ENCODE measurements around the gene TMEM147. TPM values are rescaled to one million over a fixed set of nuclear protein-coding genes. Genes with fewer than 3 reads are reported as not detected.
A peak's percentile ranks its signal among the peaks of the same experiment; 100 is the strongest.

Gene TMEM147
- total RNA-seq, 2 donors from 2014 or later = 59.4 to 67.9 TPM

DNA sequence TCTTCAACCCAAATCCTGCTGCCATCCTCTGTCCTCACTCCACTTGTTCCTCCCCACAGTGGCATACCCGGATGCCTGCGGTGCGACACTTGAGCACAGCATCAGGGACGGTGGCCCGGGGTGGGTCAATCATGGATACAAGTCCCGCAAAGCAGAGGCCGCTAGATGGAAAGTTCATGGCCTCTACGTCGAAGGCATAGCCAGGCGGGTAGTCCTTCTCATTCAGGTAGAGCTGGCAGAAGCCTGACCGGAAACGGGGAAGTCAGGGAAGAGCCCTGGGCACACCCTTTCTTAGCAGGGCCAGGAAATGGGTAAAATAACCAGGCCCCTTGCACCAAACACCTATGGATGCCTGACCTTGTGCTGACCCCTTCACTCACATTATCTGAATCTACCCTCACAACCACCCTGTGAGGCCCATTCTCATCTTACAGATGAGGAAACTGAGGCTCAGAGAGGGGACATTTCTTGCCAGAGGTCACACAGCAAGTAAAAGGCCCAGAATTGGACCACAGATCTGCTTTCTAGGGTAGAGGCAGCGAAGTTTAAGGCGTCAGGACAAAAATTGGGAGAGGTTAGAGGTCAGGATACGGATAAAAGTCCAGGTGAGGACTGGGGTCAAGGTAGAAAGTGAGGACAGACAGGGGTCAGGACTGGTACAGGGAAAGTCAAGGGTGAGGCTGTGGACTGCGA, 11.6 kb downstream of the TMEM147 start:
- H3K4me1 ChIP-seq = peaks cover 40% of the 10 kb centered on the region
- H3K36me3 ChIP-seq (replicated peaks in 1 of 2; ENCODE audit: insufficient read depth in 1 of 2, low read depth in 2 of 2) = no peaks in the 10 kb centered on the region
- H3K9me3 ChIP-seq = no peaks in the 10 kb centered on the region
- ATAC-seq (no peak), DNase-seq (no peak)
- no peak overlapping the region for H3K4me3 ChIP-seq
- WGBS, 2 donors = 89 to 91% methylated on average over 16 of the region's 16 CpGs
- no peaks in the 10 kb centered on the region for H3K27me3 ChIP-seq
- no peak overlapping the region for H3K27ac ChIP-seq
- intact Hi-C loops (cut with DNase I) = loop anchor here (10.0 kb wide), 1 partner anchor 158 kb away; the partner anchor contains the start of gene KMT2B
- TF ChIP-seq POLR2A (IDR thresholded peaks at IDR 0.05) = no peak
- TF ChIP-seq, protein P1, sequence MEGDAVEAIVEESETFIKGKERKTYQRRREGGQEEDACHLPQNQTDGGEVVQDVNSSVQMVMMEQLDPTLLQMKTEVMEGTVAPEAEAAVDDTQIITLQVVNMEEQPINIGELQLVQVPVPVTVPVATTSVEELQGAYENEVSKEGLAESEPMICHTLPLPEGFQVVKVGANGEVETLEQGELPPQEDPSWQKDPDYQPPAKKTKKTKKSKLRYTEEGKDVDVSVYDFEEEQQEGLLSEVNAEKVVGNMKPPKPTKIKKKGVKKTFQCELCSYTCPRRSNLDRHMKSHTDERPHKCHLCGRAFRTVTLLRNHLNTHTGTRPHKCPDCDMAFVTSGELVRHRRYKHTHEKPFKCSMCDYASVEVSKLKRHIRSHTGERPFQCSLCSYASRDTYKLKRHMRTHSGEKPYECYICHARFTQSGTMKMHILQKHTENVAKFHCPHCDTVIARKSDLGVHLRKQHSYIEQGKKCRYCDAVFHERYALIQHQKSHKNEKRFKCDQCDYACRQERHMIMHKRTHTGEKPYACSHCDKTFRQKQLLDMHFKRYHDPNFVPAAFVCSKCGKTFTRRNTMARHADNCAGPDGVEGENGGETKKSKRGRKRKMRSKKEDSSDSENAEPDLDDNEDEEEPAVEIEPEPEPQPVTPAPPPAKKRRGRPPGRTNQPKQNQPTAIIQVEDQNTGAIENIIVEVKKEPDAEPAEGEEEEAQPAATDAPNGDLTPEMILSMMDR (IDR thresholded peaks at IDR 0.05) = no peak

DNA sequence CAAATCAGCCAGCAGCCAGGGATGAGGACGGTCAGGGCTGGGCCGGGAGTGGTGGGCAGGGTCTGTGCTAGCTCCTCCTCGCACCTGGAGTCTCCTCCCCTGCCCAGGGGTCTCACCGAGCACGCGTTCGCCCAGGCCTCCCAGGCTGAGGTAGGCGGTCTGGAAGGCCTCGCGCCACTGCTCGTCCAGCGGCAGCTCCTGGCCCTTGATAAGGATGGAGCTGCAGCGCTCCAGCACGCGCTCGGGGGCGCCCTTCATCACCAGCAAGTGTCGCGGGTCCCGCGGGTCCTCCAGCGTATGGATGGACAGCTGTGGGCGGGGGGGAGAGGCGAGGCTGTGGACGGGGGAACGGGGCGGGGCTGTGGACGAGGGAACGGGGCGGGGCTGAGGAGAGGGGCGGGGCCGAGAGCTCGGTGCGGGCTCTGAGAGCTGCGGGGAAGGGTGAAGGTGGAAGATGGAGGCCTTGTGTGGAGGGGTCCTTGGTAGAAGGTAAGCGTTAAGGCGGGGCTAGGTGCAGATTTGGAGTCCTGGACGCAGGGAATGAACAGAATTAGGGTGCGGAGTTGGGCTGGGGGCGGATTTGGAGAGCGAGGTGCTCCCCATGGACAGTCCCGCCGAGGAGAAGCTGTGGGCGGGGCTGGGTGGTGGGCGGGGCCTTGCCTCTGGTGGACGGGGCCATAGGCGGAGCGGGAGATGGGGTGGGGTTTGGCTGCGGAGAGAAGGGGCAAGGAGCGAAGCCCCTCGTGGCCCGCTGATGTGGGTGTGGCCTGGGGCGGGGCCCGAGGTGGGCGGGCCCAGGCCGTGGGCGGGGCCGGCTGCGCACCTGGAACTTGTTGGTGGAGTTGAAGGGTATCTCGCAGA, 12.3 kb downstream of the TMEM147 start:
- peak overlapping the region in 1 of 4 donors; percentile 47 for H3K27ac ChIP-seq
- H3K9me3 ChIP-seq = no peaks in the 10 kb centered on the region
- H3K4me3 ChIP-seq = peak overlapping the region in 1 of 2 donors; percentile 19
- H3K4me1 ChIP-seq = peaks cover 40% of the 10 kb centered on the region
- no peaks in the 10 kb centered on the region for H3K36me3 ChIP-seq (replicated peaks in 1 of 2; ENCODE audit: insufficient read depth in 1 of 2, low read depth in 2 of 2)
- intact Hi-C loops (cut with DNase I) = loop anchor here (10.0 kb wide), 1 partner anchor 157 kb away; the partner anchor contains the start of gene KMT2B
- no peak for TF ChIP-seq POLR2A (IDR thresholded peaks at IDR 0.05)
- TF ChIP-seq, protein P1 (IDR thresholded peaks at IDR 0.05) = no peak
- DNase-seq = peak; percentile 54 to 94 (median 86)
- no peaks in the 10 kb centered on the region for H3K27me3 ChIP-seq
- peak; percentile 76 for ATAC-seq
- 15 to 25% methylated on average over 31 to 60 of the region's 60 CpGs for WGBS, 2 donors

DNA sequence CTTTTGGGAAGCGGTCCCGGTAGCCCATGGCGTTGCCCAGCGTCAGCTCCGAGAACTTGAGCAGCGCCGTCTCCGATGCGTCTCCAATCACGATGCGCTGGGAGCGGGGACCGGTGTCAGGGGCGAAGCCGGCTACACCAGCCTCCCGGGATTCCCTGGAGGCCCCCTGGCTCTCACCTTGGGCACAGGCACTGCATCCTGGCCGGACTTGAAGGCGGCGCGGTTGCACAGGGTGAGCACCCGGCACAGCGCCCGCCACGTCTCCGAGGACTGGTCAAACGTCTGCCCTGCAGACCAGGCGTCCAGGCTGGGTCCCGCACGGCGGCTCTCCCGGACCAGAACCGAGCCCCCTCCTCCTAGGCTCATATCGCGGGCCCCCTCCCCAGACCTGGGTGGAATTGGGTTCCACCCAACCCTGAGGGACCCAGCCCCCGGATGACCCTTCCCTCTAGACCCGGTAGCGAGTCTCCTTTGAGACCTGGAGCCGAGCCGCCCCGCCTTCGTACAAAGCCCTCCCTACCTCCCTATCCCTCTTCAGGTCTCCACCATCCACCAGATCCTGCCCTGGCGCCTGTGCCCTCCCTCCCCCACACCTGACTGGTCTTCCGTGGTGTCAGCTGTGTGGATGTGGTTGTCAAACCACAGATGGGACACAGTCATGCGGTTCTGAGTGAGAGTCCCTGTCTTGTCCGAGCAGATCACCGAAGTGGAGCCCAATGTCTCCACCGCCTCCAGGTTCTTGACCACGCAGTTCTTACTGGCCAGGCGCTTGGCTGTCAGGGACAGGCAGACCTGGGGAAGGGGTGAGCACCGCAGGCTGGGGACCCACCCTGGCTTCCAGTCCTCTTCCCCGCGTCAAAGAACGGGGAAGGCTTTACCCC, 13.2 kb downstream of the TMEM147 start:
- DNase-seq = no peak
- H3K27ac ChIP-seq = peak overlapping the region in 1 of 4 donors; percentile 23
- peak overlapping the region in 1 of 2 donors; percentile 19 for H3K4me3 ChIP-seq
- WGBS, 2 donors = 19 to 27% methylated on average over 26 to 53 of the region's 53 CpGs
- no peaks in the 10 kb centered on the region for H3K9me3 ChIP-seq
- no peaks in the 10 kb centered on the region for H3K36me3 ChIP-seq (replicated peaks in 1 of 2; ENCODE audit: insufficient read depth in 1 of 2, low read depth in 2 of 2)
- ATAC-seq = peak; percentile 25
- intact Hi-C loops (cut with DNase I) = loop anchor here (10.0 kb wide), 1 partner anchor 156 kb away; the partner anchor contains the start of gene KMT2B
- H3K4me1 ChIP-seq = peaks cover 41% of the 10 kb centered on the region
- peak in 2 of 3 donors; percentile 40 to 44 for TF ChIP-seq POLR2A (IDR thresholded peaks at IDR 0.05)
- TF ChIP-seq, protein P1 (IDR thresholded peaks at IDR 0.05) = peak in 2 of 7 experiments; percentile 7
- no peaks in the 10 kb centered on the region for H3K27me3 ChIP-seq

DNA sequence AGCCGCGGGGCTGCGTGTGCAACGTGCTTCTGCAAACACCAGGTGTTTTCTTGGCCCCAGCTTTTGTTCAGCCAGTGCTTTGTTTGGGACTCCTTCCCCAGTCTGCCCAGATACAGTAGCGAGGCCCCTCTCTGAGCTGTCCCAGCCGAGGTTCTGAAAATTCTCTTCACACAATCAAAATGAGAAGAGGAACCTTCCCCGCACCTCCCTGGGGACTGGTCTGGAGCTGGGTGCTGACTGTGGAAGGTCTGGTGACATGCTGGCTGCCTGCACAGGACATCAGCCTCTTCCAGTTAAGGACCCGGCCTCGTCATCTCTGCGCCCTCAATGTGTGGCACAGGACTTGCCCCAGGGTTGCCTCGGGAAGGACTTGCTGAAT, 13.8 kb downstream of the TMEM147 start:
- Histone ChIP-seq H3K27ac (peak overlapping the region in 1 of 4 donors; percentile 23), H3K4me3 (no peak overlapping the region), H3K27me3 (no peaks in the 10 kb centered on the region), H3K4me1 (peaks cover 48% of the 10 kb centered on the region), H3K9me3 (no peaks in the 10 kb centered on the region), H3K36me3 (replicated peaks in 1 of 2; ENCODE audit: insufficient read depth in 1 of 2, low read depth in 2 of 2) (no peaks in the 10 kb centered on the region)
- ATAC-seq = no peak
- DNase-seq = peak in 2 of 4 donors; percentile 43 to 50
- no peak for TF ChIP-seq POLR2A (IDR thresholded peaks at IDR 0.05)
- TF ChIP-seq, protein P1 (IDR thresholded peaks at IDR 0.05) = peak in 1 of 7 experiments; percentile 7
- 15 to 20% methylated on average over 11 of the region's 11 CpGs for WGBS, 2 donors
- intact Hi-C loops (cut with DNase I) = loop anchor here (10.0 kb wide), 1 partner anchor 156 kb away; the partner anchor contains the start of gene KMT2B
